Suprapubic skin (tissue), 3 donors: Measurements from ENCODE around the gene RNF145.

Experiments
- EP300 ChIP-seq: sonication (generic); formaldehyde crosslinking; IDR thresholded peaks from one replicate; pipeline ENCODE4 v1.6.1; 2017; ENCODE audit warnings: antibody characterized with exemption
- POLR2A ChIP-seq, 2 donors: fragments of 450-650 bp; IDR thresholded peaks; one replicate each; pipeline ENCODE4 v1.6.1; 2017; ENCODE audit warnings: antibody characterized with exemption in 2 of 2, mild to moderate bottlenecking in 2 of 2, moderate library complexity in 2 of 2
- TF ChIP-seq, protein P1 (sequence below), 2 donors: fragments of 200-600 bp in 1 of 2; fragments of 450-650 bp in 1 of 2; sonication (generic) in 1 of 2; IDR thresholded peaks; one replicate each; pipeline ENCODE4 v1.5.1; 2016 to 2019; ENCODE audit warnings: antibody characterized with exemption in 2 of 2, mild to moderate bottlenecking in 1 of 2, moderate library complexity in 1 of 2

DNA sequence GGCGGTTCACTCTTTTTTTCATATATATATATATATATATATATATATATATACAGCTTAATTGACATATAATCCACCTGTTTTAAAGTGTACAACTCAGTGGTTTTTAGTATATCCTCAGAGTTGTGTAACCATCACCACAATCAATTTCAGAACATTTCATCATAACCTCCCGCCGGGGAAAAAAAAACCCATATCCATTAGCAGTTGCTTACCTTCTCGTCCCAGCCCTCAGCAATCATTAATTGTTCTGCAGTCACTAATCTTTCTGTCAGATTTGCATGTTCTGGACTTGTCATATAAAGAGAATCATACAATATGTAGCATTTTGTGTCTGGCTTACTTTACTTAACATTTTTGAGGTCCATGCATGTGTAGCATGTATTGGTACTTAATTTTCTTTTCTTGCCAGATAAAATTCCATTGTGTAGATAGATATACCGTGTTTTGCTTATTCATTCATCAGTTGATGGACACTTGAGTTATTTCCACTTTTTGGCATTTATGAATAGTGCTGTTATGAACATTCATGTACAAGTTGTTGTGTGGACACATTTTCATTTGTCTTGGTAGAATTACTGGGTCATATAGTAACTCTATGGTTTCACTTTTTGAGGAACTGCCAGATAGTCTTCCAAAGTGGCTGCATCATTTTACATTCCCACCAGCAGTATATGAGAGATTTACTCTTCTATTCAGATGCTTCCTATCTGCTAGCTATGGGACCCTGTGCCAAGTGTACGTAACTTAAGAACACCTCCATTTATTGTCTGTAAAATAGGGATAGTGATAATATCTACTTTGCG, 3.5 kb upstream of the RNF145 start:
- TF ChIP-seq, protein P1, sequence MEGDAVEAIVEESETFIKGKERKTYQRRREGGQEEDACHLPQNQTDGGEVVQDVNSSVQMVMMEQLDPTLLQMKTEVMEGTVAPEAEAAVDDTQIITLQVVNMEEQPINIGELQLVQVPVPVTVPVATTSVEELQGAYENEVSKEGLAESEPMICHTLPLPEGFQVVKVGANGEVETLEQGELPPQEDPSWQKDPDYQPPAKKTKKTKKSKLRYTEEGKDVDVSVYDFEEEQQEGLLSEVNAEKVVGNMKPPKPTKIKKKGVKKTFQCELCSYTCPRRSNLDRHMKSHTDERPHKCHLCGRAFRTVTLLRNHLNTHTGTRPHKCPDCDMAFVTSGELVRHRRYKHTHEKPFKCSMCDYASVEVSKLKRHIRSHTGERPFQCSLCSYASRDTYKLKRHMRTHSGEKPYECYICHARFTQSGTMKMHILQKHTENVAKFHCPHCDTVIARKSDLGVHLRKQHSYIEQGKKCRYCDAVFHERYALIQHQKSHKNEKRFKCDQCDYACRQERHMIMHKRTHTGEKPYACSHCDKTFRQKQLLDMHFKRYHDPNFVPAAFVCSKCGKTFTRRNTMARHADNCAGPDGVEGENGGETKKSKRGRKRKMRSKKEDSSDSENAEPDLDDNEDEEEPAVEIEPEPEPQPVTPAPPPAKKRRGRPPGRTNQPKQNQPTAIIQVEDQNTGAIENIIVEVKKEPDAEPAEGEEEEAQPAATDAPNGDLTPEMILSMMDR (IDR thresholded peaks at IDR 0.05) = no peak
- TF ChIP-seq EP300 = no peak
- TF ChIP-seq POLR2A (IDR thresholded peaks at IDR 0.05) = no peak
